UCSD-AML1 (cell line): ENCODE measurements around the gene MED20.

Experiments
- DNase-seq: peaks from one replicate; lab custom pipeline; 2025; ENCODE audit not compliant: unreplicated experiment; lab: John Stamatoyannopoulos, UW

MED20 gene

DNA sequence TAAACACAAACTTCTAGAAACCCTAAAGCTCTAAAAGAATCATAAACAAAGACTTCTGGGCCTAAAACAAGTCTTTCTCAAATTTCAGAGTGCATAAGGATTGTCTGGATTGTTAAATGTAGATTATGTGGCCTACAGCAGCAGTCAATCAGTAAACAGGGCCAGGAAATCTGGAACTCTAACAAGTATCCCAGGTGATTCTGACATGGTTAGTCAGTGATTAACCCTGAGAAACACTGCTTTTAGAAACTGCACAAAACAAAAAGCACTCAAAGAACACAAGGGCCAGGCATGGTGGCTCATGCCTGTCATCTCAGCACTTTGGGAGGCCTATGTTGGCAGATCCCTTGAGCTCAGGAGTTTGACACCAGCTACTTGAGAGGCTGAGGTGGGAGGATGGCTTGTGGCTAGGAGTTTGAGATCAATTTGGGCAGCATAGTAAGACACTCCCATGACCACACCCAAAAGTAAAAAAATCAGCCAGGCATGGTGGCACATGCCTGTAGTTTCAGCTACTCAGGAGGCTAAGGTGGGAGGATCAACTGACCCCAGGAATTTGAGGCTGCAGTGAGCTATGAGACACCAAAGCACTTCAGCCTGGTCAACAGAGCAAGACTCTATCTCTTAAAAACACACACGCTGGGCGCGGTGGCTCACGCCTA is 5.9 kb downstream of the MED20 start:
- DNase-seq, result no peak

DNA sequence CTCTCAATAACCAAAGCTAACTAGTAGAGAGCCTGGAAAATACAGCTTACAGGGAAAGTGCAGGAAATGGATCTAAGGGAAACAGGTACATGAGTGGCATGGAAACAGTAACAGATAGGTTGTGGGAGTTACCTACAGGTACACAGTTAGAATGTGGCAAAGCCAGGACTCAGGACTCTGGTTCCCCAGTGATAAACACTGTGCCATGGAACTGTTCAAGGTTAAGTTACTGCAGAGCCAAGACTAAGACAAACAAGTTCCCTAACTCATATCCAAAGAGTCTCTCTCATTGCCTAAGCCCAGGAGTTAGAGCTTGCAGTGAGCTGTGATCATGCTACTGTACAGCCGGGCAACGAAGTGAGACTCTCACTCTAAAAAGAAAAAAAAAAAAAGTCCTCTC is 6.6 kb downstream of the MED20 start:
- no peak for DNase-seq

DNA sequence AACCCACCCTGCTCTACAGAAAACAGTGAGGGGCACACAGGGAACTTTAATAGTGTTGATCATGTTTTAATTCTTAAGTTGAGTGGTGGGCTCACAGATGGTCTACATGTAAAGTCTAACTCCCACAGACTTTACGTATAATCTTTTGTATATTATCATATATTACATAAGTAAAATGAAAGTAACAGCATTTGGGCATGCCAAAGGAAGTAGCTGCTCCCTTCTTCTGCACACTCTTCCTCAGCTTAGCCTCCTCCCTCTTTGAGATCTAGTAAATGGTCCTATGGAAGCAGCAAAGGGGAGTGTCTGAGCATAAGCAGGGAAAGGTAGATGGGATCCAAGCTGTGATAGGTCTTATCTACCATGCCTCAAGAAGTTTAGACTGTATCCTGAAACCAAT is 11.2 kb downstream of the MED20 start:
- DNase-seq, result no peak

DNA sequence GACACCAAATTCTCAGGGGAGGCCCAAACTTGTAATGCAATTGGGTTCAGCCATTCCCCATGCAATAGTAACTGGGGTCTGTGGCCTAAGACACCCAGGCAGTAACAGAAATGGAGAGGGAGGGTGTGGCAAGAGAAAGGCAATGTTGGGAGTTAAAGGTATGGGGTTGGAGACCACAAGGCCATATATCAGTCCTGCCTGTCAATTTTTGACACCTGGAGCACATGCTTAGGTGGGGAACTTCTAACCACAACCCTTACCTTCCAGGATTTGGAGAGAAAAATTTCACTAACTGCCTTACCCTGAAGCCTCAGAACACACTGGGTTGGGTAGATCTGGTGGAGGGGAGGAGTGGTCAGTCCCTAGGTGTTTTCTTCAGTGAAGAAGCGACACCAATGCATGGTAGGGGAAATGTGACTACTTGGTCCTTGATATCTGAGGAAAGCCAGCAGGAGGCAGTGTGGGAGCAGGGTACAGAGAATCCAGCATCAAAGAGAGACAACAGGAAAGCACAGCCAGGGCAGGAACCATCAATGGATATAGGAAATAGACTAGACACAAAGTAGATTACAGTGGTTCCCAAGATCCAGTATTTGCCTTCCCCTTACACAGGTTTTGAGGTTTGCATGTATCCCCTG is 18.9 kb downstream of the MED20 start:
- peak; percentile 12 for DNase-seq

DNA sequence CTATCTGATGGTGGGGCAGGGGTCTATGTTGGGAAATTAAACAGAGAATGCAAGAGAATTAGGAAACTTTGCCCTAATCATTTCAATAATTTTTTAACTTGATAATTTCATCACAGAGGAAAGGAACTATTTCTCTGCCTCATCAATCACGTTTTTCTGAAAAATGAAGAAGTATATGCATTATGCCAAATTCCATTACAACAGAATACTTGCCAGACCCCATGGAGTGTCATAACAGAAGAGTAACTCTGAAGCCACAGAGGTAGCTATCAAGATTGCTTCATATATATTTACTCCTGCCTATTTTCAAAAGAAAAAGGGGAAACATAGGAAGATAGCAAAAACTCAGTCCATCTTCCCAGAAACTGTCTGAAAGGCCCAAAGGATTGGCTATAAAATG is 20.1 kb downstream of the MED20 start:
- no peak for DNase-seq

DNA sequence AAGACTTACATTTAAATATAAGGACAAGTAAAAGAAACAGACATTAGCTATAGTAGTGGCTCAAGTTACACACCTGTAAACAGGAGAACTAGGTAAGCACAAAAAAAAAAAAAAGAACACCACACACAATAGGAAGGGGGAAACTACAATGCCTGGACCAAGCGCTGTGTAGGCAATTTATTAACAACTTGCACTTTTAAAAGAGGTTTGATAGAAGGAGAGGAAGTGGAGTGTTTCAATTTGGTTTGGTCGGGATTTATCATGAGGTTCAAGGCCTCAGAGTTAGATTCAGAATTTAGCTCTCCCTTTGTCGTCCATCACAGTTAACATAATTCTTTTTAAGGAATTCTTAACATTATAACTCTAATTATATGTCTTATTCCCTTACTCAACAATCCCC is 24.7 kb downstream of the MED20 start:
- no peak for DNase-seq

DNA sequence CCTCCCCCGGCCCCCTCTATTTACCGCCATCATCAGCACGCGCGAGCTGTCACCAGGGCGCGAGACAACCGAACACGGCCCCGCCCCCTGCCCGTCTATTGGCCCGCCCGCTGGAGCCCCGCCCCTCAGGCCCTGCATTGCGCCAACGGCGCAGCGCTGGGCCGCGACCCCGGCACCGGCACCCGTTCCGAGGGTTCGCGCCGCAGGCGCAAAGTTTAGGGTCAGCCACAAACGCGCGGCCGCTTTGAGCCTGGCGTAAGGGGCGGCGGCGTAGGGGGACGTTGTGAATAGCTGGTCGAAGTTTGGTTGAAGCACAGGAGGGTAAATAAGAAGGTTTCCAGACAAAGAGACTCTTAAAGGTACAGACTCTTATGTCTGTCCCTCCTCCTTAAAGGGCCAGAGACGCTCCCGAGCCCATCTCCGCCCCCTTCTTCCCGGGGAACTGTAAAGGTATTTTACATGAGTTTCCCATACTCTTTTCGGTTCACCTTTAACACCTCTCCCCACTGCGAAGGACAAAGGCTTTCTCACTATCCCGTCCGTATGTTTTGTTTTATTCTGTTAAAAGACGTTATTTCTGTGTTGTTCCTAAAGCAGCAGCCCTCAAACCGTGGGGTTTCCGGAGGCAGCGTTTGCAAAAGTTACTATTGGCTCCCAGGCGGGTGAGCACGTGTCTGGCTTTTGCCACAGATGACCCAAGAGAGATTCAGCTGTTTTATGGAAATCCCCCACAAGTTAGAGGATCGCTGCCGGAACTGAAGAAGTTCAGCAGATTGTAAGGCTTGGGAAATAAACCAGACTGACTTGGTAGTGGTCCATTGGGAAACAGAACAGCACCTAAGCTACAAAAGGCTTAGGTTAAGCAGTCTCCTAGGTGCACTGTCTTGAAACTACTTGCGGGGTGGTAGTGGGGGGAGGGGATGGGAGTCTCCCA is 25.4 kb downstream of the MED20 start, which contains the start of gene USP49:
Gene USP49 (minus strand): TSS at position 76 of the 934 bp plus-strand sequence. CDS start 88,392 bp downstream, outside the sequence.
- peak; percentile 93 for DNase-seq

DNA sequence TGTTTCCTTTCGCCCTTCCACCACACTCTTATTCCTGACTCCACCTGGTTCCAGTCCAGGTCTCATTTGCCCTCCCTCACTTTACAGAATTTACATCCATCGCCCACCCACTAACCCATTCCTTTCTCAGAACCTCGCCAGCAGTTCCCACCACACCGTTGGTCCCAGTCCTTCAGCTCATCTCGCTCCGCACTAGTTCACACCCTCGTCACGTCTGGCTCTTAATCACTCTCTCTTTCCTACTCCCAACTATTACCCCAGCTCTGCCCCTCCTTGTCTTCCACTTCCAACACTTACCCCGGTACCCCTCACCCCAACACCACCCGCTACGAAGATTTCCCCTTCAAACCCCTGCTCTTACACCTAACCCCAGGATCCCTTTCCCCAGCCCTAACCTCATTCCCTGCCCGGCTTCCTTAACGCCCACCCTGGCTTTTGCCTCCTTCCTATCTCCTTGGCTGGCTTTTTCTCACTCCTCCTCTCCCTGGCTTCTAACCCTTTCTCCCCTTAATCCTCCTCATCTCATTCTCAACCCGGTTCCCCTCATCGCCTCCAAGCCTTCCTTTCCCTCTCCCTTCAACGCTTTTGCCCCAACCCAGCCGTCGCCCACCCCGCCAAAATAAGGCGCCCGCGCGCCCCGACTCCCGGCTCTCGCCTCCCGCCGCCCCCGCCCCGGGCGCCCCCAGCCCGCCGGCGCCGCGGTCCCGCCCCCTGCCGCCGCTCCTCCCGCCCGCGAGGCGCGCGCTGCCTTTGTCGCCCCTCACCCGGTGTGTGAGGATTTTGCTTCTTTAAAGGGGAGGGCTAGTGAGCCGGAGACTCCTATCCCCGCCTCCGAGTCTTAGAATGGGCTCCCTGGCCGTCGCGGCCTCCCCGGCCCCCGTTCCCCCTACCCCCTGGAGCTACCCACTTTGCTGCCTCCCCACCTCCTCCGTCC is 26.3 kb downstream of the MED20 start:
- DNase-seq, result no peak

DNA sequence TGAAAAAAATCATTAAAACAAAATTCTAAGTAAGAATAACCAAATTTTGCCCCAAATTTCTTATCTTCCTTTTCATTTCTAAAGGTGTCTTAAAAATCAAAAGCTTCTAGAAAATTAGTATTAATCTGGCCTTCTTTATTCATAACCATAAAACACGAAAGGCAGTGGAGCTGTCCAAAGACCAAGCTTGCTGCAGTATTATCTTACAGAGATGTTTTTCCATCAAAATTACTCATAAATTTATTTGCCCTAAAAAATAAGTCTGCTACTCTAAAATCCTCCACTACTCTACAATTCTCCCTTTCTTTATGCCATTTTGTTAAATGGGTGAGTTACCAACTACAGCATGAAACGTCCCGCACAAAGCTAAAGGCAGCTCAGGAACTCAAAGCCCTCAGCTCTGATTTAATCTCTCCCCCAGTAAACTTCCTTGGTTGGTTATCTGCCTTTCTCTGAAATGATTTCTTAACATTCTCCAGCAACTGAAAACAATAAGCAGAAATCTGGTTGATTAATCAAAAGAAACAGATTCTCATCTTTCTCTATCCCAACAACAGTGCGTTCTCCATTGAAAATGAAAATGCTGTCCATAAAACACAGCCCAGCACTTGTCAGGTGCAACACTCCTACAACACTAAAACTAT is 27.9 kb downstream of the MED20 start:
- DNase-seq, result no peak

DNA sequence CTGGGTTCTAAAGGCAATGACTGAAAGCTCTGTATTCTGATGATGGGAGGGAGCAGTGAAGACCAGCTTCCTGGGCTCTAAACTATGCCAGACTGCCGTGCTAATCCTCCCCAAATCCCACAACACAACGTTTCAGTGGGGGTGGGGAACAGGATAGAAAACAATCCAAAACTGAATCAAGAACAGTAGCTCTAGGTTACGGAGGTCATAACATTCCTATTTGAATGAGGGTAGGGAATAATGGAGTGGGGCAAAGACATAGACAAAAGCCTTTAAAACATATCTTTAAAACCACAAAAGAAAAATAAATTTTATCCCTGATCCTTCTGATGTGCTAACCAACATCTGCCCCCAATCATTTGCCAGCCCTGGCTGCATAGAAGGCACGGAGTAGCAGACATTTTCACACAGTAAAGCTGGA is 33.6 kb downstream of the MED20 start:
- DNase-seq, result no peak

DNA sequence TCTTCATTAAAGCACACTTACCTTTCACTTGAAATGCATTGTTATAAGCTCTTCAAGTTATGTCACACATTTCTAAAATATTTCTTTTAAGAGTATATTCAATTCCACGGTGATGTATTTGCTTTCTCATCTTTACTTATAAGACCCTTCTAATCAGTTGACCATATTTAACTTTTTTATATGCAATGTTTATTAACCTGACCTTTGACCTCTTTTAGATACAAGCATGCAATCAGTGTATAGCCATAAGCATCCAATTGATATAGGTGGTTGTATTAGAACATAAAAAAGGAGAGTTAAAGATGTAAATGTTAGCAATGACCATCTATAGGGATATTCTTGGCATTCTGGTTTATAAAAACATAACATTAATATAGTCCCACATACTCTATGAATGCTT is 35.0 kb downstream of the MED20 start:
- DNase-seq, result no peak

DNA sequence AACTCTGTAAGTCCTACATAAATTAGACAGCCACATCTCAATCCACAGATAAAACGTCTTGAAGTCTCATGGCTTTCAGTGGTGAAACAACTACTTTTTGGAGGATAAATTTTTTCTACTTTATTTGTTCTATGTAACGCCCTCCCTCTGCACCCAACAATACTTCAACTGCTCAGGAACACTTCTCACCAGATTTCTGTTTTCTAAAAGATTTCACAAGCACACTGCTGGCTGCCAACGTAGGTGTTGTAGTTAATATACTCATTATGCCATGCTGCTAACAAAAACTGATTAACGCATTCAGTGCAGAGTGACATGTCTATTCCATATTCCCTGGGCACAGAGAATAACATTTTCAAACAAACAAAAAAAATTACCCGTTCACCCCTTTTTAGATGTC is 36.0 kb downstream of the MED20 start:
- DNase-seq, result no peak

DNA sequence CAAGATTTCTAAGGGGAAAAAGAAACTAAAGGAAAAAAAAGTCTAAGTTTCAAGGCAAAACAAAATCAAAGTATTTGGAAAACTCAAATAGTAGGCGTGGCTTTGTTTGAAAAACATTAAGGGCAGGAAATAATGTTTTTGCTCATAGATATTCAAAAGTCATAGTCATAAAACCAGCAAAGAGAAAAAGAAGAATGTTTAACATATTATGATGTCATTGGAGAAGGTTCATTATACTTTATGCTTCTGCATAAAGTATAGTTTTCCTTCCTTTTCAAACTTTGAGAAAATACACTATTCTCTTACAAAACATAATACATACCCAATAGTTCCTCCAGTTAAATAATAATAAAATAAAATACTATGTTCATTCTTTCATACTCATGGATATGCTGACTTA is 39.4 kb downstream of the MED20 start:
- no peak for DNase-seq

DNA sequence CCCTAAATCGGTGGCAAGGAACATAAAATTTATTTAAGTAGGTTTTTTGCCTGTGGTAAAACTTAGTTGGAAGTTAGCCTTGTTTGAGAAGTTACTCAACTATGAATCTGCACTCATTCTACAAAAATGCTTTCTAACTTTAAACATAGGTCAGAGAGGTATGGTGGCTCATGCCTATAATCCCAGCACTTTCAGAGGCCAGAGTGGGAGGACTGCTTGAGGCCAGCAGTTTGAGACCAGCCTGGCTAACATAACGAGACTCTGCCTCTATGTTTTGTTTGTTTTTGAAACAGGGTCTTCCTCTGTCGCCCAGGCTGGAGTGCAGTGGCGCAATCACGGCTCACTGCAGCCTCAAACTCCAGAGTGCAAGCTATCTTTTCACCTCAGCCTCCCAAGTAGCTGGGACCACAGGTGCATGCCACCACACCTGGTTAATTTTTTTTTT is 42.0 kb downstream of the MED20 start:
- no peak for DNase-seq

DNA sequence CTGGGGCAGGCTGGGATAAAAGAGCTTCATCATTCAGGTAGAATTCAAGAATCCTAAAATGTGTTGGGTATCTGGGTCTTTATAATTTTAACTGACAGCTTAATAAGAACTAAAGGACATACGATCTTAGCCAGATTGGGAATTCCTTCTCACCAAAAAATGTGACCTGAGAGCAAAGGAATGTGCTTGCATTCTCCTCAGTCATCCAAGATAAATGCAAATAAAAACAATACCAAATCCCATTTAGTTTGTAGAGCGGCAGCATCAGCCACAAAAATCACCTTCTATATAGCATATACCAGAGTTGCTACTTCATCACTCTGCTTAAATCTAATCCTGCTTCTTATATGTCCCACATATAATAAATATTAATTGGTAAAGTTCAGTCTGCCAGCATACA is 42.7 kb downstream of the MED20 start:
- no peak for DNase-seq

DNA sequence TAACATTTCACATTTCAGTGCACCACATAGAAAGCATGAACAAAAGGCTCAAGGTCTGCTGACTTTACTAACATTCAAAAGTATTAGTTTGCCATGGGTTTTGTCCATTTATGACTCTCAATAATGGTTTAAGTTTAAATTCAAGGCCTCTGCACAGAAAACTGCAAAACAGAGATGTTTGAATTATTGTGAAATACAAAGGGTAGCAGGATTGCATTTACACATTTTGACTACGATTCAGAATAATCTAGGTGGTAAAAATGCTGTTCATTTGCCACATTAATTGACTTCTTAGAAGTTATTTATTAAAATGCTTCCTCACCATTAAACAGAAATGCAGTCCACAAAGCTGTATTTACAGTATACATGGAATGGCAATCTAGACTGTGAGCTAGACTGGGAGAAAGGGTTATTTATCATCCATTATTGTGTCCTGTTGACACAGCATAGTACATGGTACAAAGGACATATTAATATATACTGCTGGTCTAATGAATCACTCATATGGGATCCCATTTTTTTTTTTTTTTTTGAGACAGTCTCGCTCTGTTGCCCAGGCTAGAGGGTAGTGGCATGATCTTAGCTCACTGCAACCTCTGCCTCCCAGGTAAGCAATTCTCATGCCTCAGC is 43.8 kb downstream of the MED20 start:
- no peak for DNase-seq

DNA sequence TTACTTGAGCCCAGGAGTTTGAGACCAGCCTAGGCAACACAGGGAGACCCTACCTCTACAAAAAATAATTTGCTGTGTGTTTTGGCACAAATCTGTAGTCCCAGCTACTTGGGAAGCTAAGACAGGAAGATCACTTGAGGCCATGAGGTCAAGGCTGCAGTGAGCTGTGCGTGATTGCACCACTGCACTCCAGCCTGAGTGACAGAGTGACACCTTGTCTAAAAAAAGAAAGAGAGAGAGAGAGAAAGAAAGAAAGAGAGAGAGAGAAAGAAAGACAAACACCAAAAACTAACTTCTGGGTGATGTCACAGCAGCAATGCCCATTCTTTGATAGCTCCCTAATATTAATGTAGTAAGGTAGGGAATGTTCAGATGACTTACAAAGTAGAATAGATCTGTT is 46.2 kb downstream of the MED20 start:
- DNase-seq, result no peak

DNA sequence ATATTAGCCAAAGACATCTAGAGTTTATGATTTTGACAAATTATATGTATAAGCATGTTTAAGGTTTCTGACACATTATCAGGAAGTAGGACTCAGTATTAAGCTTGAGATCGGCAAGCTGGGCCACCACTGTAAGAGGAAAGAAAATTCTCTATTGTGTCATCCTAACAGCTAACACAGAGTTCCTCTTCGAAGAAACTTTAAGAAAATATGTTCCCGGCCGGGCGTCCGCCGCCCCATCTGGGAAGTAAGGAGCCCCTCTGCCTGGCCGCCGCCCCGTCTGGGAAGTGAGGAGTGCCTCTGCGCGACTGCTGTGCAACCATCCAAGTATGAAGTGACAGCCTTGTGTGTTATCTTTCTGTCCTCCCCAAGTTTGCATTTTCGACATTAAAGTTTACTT is 48.8 kb downstream of the MED20 start:
- DNase-seq, result no peak

DNA sequence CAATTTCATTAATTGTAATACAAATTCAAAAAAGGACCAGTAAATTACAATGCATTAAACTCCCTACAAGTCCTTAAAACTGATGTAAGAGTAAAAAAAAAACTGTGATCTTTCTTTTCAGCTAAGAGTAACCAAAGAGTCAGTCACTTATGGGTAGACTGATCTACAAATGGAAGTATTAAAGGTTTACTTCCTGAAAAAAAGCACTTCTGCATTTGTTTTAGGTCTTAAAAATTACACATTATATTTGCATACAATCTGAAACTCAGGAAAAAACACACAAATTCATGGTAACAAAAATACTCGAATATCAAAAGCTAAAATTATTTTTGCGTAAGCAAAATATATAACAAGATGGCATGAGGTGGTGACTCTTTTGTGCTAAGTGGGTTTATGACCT is 49.2 kb downstream of the MED20 start:
- DNase-seq, result no peak

DNA sequence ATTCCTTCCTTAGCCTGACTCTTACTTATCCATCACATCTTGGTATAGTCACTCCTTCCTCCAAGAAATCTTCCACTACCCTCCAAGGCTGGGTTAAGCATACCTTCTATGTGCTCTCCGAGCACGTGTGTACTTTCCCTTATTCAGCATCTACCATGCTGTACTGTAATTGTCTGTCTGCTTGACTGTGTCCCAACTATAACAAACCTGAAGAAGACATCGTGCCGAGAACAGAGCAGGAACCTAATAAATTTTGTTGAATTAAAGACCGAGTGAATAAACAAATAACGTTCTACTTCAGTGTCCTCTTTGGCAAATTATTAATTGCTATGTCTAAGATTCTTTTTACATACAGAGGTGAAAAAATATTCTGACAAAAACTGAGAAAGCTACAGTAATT is 61.6 kb downstream of the MED20 start:
- no peak for DNase-seq
